HL-60 (cell line): ENCODE measurements around the gene CENPQ.

Experiments used
- DNase-seq, 2 experiments: peaks; one replicate each; pipeline ENCODE4 v3.0.0-alpha.2; 2010 to 2020; ENCODE audit warnings: low read depth in 1 of 2, low spot score in 1 of 2
- H3K27ac ChIP-seq: fragments of 250-450 bp; sonication (Bioruptor Pico); replicated peaks from 2 replicates; pipeline ENCODE4 v1.5.1; 2020; ENCODE audit warnings: mild to moderate bottlenecking, moderate library complexity
- H3K27me3 ChIP-seq: fragments of 250-450 bp; sonication (Bioruptor Pico); 2 replicates; pipeline ENCODE4 v1.5.1; 2021; ENCODE audit warnings: mild to moderate bottlenecking, moderate library complexity; ENCODE audit not compliant: insufficient read depth, poor library complexity, severe bottlenecking
- H3K4me3 ChIP-seq: replicated peaks from 2 replicates; pipeline ENCODE4 v1.5.1; 2011; ENCODE audit warnings: mild to moderate bottlenecking, control low read depth, low read length; ENCODE audit not compliant: insufficient read depth
- GABPA ChIP-seq: IDR thresholded peaks from 2 replicates; pipeline ENCODE4 v1.6.1; 2012; ENCODE audit warnings: low read depth
- POLR2AphosphoS5 ChIP-seq: IDR thresholded peaks from 2 replicates; pipeline ENCODE4 v1.6.1; 2012; ENCODE audit warnings: low read depth
- SPI1 ChIP-seq: IDR thresholded peaks from 2 replicates; pipeline ENCODE4 v1.6.1; 2012; ENCODE audit warnings: low read depth, mild to moderate bottlenecking, borderline replicate concordance
- TF ChIP-seq, protein P1 (sequence below): IDR thresholded peaks from 2 replicates; pipeline ENCODE4 v1.6.1; 2012; ENCODE audit warnings: low read depth; ENCODE audit not compliant: insufficient replicate concordance
- TF ChIP-seq, protein P2 (sequence below): IDR thresholded peaks from one replicate; pipeline ENCODE4 v1.5.1; 2011; ENCODE audit warnings: low read length, control low read depth, inconsistent platforms; ENCODE audit not compliant: insufficient read depth

Gene CENPQ

GRCh38 chr6:49509342-49509741 lies 46.2 kb downstream of the CENPQ start:
- DNase-seq, result no peak
- H3K4me3 ChIP-seq, result no peak overlapping the region
- no peaks in the 10 kb centered on the region for H3K27me3 ChIP-seq
- no peak overlapping the region for H3K27ac ChIP-seq
- no peak for TF ChIP-seq POLR2AphosphoS5
- TF ChIP-seq, protein P1, sequence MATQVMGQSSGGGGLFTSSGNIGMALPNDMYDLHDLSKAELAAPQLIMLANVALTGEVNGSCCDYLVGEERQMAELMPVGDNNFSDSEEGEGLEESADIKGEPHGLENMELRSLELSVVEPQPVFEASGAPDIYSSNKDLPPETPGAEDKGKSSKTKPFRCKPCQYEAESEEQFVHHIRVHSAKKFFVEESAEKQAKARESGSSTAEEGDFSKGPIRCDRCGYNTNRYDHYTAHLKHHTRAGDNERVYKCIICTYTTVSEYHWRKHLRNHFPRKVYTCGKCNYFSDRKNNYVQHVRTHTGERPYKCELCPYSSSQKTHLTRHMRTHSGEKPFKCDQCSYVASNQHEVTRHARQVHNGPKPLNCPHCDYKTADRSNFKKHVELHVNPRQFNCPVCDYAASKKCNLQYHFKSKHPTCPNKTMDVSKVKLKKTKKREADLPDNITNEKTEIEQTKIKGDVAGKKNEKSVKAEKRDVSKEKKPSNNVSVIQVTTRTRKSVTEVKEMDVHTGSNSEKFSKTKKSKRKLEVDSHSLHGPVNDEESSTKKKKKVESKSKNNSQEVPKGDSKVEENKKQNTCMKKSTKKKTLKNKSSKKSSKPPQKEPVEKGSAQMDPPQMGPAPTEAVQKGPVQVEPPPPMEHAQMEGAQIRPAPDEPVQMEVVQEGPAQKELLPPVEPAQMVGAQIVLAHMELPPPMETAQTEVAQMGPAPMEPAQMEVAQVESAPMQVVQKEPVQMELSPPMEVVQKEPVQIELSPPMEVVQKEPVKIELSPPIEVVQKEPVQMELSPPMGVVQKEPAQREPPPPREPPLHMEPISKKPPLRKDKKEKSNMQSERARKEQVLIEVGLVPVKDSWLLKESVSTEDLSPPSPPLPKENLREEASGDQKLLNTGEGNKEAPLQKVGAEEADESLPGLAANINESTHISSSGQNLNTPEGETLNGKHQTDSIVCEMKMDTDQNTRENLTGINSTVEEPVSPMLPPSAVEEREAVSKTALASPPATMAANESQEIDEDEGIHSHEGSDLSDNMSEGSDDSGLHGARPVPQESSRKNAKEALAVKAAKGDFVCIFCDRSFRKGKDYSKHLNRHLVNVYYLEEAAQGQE, result no peak
- no peak for TF ChIP-seq GABPA
- no peak for TF ChIP-seq SPI1
- TF ChIP-seq, protein P2, sequence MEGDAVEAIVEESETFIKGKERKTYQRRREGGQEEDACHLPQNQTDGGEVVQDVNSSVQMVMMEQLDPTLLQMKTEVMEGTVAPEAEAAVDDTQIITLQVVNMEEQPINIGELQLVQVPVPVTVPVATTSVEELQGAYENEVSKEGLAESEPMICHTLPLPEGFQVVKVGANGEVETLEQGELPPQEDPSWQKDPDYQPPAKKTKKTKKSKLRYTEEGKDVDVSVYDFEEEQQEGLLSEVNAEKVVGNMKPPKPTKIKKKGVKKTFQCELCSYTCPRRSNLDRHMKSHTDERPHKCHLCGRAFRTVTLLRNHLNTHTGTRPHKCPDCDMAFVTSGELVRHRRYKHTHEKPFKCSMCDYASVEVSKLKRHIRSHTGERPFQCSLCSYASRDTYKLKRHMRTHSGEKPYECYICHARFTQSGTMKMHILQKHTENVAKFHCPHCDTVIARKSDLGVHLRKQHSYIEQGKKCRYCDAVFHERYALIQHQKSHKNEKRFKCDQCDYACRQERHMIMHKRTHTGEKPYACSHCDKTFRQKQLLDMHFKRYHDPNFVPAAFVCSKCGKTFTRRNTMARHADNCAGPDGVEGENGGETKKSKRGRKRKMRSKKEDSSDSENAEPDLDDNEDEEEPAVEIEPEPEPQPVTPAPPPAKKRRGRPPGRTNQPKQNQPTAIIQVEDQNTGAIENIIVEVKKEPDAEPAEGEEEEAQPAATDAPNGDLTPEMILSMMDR, result no peak

- Histone ChIP-seq H3K4me3 (no peak overlapping the region), H3K27me3 (no peaks in the 10 kb centered on the region), H3K27ac (no peak overlapping the region)
- no peak for TF ChIP-seq POLR2AphosphoS5
- no peak for TF ChIP-seq GABPA
- no peak for TF ChIP-seq SPI1
- TF ChIP-seq, protein P2, result no peak
- TF ChIP-seq, protein P1, result no peak
- DNase-seq, result no peak
Observed at GRCh38 chr6:49513153-49513989, 50.2 kb downstream of the CENPQ start.

DNA sequence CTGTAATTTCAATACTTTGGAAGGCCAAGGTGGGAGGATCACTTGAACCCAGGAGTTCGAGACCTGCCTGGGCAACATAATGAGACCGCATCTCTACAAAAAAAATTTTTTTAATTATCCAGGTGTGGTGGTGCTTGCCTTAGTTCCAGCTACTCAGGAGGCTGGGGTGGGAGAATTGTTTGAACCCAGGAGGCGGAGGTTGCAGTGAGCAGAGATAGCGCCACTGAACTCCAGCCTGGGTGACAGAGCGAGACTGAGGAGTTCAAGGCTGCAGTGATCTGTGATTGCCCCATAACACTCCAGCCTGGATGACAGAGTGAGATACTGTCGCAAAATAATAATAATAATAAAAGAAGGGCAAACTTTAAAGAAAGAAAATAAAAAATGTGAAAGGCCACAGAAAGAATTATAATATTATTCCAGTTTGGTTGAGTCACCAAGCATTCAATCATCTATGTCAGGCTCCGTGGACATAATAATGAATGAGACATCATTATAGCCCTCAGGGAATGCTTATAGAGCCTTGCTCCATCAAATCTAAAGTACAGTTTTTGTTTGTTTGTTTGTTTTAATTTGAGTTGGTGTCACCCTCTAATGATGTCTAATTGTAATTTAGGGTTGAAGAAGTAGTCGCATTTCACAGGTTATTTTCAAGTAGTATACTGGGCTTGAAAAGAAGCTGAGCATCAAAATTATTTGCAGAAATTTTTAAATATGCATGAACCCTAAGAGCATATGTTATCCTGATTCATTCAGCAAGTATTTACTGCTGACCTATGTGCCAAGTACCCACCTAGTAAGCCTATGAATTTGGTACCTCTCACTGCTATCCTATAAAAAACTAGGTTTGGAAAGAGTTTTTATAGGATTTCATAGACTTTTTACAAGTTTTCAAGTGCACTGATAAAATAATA lies 51.7 kb downstream of the CENPQ start:
- TF ChIP-seq POLR2AphosphoS5 (no peak), GABPA (no peak), SPI1 (no peak)
- TF ChIP-seq, protein P1, result no peak
- TF ChIP-seq, protein P2, result no peak
- Histone ChIP-seq H3K27ac (no peak overlapping the region), H3K4me3 (no peak overlapping the region), H3K27me3 (no peaks in the 10 kb centered on the region)
- DNase-seq, result no peak
